Cardiac muscle cell (in vitro differentiated cells and primary cell): ENCODE results near the gene ABHD6. TPM values are rescaled to one million over a fixed set of nuclear protein-coding genes. Genes with fewer than 3 reads are reported as not detected.

ENCODE experiments used
- DNase-seq, 2 donors: peaks; one replicate each; pipeline versions ENCODE4 v3.0.0 to v3.0.0-alpha.2; 2010 to 2017; ENCODE audit warnings: low read depth in 1 of 2, low spot score in 1 of 2
- H3K27ac ChIP-seq: fragments of 200-600 bp; sonication (generic); 2 replicates; pipeline ENCODE4 v1.5.1; 2016
- H3K27me3 ChIP-seq: fragments of 200-600 bp; sonication (generic); 2 replicates; pipeline ENCODE4 v1.6.0; 2016; ENCODE audit warnings: control low read depth
- H3K36me3 ChIP-seq: fragments of 200-600 bp; sonication (generic); 2 replicates; pipeline ENCODE4 v1.5.1; 2016; ENCODE audit warnings: control low read depth
- H3K4me1 ChIP-seq: fragments of 200-600 bp; sonication (generic); 2 replicates; pipeline ENCODE4 v1.8.1; 2017; ENCODE audit warnings: low read depth, mild to moderate bottlenecking, mixed run types
- H3K4me3 ChIP-seq: fragments of 200-600 bp; sonication (generic); 2 replicates; pipeline ENCODE4 v1.5.1; 2016; ENCODE audit warnings: mild to moderate bottlenecking
- H3K9me3 ChIP-seq: fragments of 200-600 bp; sonication (generic); 2 replicates; pipeline ENCODE4 v1.5.1; 2017; ENCODE audit warnings: low read depth, mild to moderate bottlenecking, control low read depth
- polyA plus RNA-seq: library from polyadenylated mRNA; unstranded; fragments of >200 nt; fragmentation: Nextera tagmentation; extraction: Ambion mirVana; gene quantifications from 2 replicates; pipeline ENCODE4 v1.2.1, GENCODE V29; 2016
- total RNA-seq: library from RNA; depleted of rRNA; stranded (reverse); fragments of >200 nt; gene quantifications from 2 replicates; pipeline ENCODE4 v1.2.3, GENCODE V29; 2016
- TF ChIP-seq, protein P1 (sequence below): IDR thresholded peaks from 2 replicates; pipeline ENCODE4 v1.5.1; 2012; ENCODE audit warnings: low read depth, mild to moderate bottlenecking, low read length

Gene ABHD6
- total and polyA plus RNA-seq, 2 experiments from 2014 or later, result 12.9 to 31.4 TPM

DNA sequence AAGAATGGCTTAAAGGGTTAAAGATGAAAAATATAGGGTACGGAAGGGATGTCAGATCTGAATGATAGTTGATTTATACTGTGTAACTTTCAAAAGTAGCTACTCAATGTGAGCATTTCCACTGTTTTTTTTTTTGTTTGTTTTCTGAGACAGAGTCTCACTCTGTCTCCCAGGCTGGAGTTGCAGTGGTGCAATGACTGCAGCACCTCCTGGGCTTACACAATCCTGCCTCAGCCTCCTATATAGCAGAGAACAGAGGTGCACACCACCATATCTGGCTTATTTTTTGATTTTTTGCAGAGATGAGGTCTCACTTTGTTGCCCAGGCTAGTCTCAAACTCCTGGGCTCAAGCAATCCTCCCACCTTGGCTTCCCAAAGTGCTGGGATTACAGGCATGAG is 85.2 kb downstream of the ABHD6 start:
- Histone ChIP-seq H3K27me3 (no peaks in the 10 kb centered on the region), H3K27ac (no peak overlapping the region), H3K9me3 (no peaks in the 10 kb centered on the region), H3K4me1 (peaks cover 22% of the 10 kb centered on the region), H3K36me3 (peaks cover 6% of the 10 kb centered on the region), H3K4me3 (no peak overlapping the region)
- TF ChIP-seq, protein P1, sequence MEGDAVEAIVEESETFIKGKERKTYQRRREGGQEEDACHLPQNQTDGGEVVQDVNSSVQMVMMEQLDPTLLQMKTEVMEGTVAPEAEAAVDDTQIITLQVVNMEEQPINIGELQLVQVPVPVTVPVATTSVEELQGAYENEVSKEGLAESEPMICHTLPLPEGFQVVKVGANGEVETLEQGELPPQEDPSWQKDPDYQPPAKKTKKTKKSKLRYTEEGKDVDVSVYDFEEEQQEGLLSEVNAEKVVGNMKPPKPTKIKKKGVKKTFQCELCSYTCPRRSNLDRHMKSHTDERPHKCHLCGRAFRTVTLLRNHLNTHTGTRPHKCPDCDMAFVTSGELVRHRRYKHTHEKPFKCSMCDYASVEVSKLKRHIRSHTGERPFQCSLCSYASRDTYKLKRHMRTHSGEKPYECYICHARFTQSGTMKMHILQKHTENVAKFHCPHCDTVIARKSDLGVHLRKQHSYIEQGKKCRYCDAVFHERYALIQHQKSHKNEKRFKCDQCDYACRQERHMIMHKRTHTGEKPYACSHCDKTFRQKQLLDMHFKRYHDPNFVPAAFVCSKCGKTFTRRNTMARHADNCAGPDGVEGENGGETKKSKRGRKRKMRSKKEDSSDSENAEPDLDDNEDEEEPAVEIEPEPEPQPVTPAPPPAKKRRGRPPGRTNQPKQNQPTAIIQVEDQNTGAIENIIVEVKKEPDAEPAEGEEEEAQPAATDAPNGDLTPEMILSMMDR, result no peak
- no peak for DNase-seq

DNA sequence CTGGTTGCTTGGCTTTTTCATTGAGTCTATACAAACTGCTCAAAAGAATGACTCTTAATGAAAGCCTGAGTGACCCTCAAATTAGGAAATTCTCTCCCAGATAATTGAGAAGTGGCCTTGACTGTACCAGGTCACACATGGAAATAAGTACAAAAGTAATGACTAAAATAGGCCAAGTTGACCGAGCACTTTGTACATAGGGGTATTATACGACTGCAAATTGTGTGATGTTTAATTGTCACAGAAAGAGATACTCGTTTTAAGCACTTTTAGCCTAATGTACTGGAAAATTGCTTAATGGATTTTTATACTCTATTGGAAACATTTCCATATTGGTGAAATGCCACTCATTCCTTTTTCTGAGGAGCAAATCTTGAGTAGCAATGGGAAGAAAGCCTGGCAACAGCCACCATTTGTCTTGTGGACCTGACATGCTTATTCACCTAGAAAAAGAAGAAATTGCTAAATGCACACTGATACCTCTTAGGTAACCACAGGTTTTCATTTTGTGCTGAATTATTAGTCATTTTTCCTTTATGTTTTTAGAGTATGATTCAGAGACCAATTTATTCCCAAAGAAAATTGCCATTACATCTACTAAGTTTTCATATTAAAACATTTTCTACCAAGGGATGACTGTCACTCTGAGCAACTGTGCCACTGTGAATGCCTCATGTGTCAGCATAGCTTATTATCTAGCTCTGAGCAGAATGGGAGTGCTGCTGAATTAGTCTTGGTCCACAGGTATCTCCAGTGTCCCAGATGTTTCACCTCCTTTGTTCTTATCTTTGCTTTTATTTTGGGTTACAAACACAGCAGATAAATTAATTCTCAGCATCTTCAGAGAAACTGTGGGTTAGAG is 86.2 kb downstream of the ABHD6 start:
- H3K9me3 ChIP-seq, result no peaks in the 10 kb centered on the region
- no peak overlapping the region for H3K4me3 ChIP-seq
- H3K27me3 ChIP-seq, result no peaks in the 10 kb centered on the region
- no peak overlapping the region for H3K27ac ChIP-seq
- H3K4me1 ChIP-seq, result peaks cover 22% of the 10 kb centered on the region
- DNase-seq, result no peak
- peaks cover 4% of the 10 kb centered on the region for H3K36me3 ChIP-seq
- TF ChIP-seq, protein P1, result no peak

DNA sequence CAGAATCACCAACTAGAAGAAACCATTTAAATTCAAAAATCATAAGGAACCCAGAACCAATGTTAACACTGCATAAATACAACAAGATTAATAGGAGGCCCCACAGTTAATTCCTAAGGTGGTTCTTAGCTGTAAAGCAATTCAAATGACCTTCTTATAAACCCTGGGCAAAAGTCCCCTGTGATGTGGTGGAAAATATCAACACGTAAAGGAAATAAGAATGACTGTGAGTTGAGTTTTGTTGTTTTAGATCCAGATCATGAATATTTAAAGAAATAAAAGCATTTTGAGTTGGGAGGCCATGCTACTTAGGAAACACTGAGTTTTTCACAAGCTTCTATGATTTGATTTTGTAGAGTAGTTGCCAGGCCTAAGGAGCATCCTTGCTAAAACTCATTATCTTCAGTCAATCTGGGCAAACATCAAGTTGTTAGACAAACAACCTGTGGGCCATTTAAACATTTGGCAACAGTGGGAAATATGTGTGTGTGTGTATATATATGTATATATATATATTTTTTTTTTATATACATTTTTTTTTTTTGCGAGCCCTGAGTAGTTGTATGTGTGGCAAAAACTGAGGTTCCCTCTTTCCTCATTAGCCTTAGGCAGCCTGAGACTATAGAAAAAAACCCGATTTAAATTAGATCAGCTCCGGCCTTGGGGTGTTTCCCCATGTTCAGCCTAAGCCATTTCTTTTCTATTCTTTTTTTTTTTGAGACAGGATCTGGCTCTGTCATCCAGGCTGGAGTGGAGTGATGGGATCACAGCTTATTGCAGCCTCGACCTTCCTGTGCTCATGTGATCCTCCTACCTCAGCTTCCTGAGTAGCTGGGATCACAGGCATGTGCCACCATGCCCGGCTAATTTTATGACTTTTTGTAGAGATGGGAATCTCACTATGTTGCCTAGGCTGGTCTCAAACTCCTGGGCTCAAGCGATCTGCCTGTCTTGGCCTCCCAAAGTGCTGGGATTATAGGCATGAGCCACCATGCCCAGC is 87.1 kb downstream of the ABHD6 start:
- Histone ChIP-seq H3K9me3 (no peaks in the 10 kb centered on the region), H3K27ac (peak overlapping the region; percentile 66), H3K27me3 (no peaks in the 10 kb centered on the region), H3K4me1 (peaks cover 22% of the 10 kb centered on the region), H3K36me3 (no peaks in the 10 kb centered on the region), H3K4me3 (no peak overlapping the region)
- DNase-seq, result no peak
- TF ChIP-seq, protein P1, result no peak

DNA sequence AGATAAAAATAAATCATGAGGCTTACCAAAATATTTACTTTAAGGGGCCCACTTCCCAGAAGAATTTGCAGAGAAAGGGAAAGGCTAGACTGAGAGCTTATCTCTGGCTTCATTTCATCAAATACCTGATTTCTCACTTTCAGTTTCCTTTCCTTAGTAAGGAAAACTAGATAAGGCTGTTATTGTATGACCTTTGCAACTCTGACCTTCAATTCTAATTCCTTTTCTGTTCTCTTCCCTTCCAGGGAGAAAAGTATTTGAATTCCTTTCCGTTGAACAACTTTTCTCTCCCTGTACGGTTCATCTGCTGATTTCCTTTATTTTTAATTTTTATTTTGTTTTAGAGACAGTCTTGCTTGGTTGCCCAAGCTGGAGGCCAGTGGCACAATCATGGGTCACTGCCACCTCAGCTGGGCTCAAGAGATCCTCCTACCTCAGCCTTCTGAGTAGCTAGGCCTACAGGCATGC is 88.0 kb downstream of the ABHD6 start:
- Histone ChIP-seq H3K27me3 (no peaks in the 10 kb centered on the region), H3K27ac (peak overlapping the region; percentile 66), H3K4me1 (peaks cover 22% of the 10 kb centered on the region), H3K36me3 (no peaks in the 10 kb centered on the region), H3K9me3 (no peaks in the 10 kb centered on the region), H3K4me3 (no peak overlapping the region)
- TF ChIP-seq, protein P1, result no peak
- DNase-seq, result peak in 1 of 2 donors; percentile 14

DNA sequence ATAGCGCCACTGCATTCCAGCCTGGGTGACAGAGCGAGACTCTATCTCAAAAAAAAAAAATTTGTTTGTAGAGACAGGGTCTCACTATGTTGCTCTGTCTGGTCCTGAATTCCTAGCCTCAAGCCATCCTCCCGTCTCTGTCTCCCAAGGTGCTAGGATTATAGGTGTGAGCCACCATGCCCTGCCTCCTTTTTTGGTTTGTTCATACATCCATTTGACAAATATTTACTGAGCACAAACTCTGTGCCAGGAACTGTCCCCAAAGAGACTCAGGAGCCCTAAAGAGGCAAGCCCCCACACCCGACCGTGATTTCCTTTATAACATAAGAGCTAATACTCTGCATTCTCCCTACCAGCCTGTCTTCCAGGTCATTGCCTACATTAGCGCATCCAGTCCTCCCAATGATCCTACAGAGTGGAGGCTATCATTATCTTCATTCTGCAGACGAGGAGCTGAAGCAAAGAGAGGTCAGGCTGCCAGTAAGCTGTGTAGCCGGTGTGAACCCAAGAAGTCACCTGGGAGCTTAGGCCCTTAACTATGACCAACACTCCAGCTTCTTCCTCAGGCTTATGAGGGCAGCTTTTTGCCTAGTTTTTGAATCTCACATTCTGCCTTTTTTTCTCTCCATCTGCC is 88.8 kb downstream of the ABHD6 start:
- H3K36me3 ChIP-seq, result no peaks in the 10 kb centered on the region
- H3K4me3 ChIP-seq, result no peak overlapping the region
- no peaks in the 10 kb centered on the region for H3K27me3 ChIP-seq
- no peak overlapping the region for H3K27ac ChIP-seq
- peaks cover 22% of the 10 kb centered on the region for H3K4me1 ChIP-seq
- TF ChIP-seq, protein P1, result no peak
- no peaks in the 10 kb centered on the region for H3K9me3 ChIP-seq
- no peak for DNase-seq
